Vagina (tissue), 2 donors: Measurements from ENCODE around the gene PTPN9. TPM values are rescaled to one million over a fixed set of nuclear protein-coding genes. Genes with fewer than 3 reads are reported as not detected.
"Not testable (repeated sequence)": the region's sequence is repeated elsewhere in the genome, so short reads cannot be mapped to it uniquely, and the experiment has no call there.

Experiments
- DNase-seq, 2 donors: peaks; one replicate each; pipeline ENCODE4 v3.0.0-alpha.2; 2017; ENCODE audit errors: extremely low spot score in 2 of 2
- H3K27ac ChIP-seq: fragments of 200-600 bp; sonication (generic); one replicate; pipeline ENCODE4 v1.5.1; 2019
- H3K27me3 ChIP-seq: fragments of 200-600 bp; sonication (generic); one replicate; pipeline ENCODE4 v1.5.1; 2019
- H3K36me3 ChIP-seq, 2 donors: fragments of 200-600 bp; sonication (generic); one replicate each; pipeline ENCODE4 v1.5.1; 2017 to 2019
- H3K4me1 ChIP-seq: fragments of 200-600 bp; sonication (generic); one replicate; pipeline ENCODE4 v1.5.1; 2019
- H3K4me3 ChIP-seq, 2 donors: fragments of 200-600 bp; sonication (generic); 1 replicate in 1 of 2; 2 replicates in 1 of 2; pipeline ENCODE4 v1.5.1; 2016 to 2019
- H3K9me3 ChIP-seq: fragments of 200-600 bp; sonication (generic); one replicate; pipeline ENCODE4 v1.5.1; 2019
- POLR2A ChIP-seq, 2 donors: fragments of 450-650 bp; IDR thresholded peaks; one replicate each; pipeline ENCODE4 v1.6.1; 2017; ENCODE audit warnings: antibody characterized with exemption in 2 of 2, mild to moderate bottlenecking in 2 of 2, moderate library complexity in 2 of 2
- POLR2AphosphoS5 ChIP-seq, 2 donors: sonication (generic); formaldehyde crosslinking; IDR thresholded peaks; one replicate each; pipeline ENCODE4 v1.9.0; 2017; ENCODE audit warnings: antibody characterized with exemption in 2 of 2, mild to moderate bottlenecking in 2 of 2, low read depth in 1 of 2; ENCODE audit not compliant: insufficient read depth in 1 of 2
- intact Hi-C: fragments of 100-400 bp; cut with DNase I; formaldehyde crosslinking; loops from one replicate; pipeline ENCODE4 v1.15.1; 2023
- total RNA-seq: library from RNA; depleted of rRNA; stranded (reverse); fragments of >200 nt; gene quantifications from one replicate; pipeline ENCODE4 v1.2.3, GENCODE V29; 2016
- TF ChIP-seq, protein P1 (sequence below), 3 experiments: fragments of 450-650 bp in 2 of 3; fragments of 200-600 bp in 1 of 3; sonication (generic) in 1 of 3; IDR thresholded peaks; one replicate each; pipeline ENCODE4 v1.5.1; 2017 to 2019; ENCODE audit warnings: antibody characterized with exemption in 3 of 3, mild to moderate bottlenecking in 2 of 3, moderate library complexity in 2 of 3

PTPN9 gene
- total RNA-seq, 1 donor from 2014 or later = 18.2 TPM

DNA sequence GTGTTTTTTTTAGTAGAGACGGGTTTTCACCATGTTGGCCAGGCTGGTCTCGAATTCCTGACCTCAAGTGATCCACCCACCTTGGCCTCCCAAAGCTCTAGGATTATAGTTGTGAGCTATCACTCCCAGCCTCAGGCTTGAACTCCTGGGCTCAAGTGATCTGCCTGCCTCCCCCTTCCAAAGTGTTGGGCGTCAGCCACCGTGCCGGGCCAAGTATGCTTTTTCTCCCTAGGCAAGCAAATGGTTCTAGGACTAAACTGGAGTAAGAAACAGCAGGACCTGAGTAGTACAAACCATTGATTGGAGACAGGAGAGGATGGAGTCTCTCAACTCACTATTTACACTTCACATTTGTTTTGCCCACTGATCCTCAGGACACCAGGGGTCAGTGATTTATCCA lies 4.6 kb upstream of the PTPN9 start:
- H3K27ac ChIP-seq = no peak overlapping the region
- H3K36me3 ChIP-seq = no peaks in the 10 kb centered on the region
- H3K4me1 ChIP-seq = no peaks in the 10 kb centered on the region
- intact Hi-C loops = no loop called here
- TF ChIP-seq, protein P1, sequence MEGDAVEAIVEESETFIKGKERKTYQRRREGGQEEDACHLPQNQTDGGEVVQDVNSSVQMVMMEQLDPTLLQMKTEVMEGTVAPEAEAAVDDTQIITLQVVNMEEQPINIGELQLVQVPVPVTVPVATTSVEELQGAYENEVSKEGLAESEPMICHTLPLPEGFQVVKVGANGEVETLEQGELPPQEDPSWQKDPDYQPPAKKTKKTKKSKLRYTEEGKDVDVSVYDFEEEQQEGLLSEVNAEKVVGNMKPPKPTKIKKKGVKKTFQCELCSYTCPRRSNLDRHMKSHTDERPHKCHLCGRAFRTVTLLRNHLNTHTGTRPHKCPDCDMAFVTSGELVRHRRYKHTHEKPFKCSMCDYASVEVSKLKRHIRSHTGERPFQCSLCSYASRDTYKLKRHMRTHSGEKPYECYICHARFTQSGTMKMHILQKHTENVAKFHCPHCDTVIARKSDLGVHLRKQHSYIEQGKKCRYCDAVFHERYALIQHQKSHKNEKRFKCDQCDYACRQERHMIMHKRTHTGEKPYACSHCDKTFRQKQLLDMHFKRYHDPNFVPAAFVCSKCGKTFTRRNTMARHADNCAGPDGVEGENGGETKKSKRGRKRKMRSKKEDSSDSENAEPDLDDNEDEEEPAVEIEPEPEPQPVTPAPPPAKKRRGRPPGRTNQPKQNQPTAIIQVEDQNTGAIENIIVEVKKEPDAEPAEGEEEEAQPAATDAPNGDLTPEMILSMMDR (IDR thresholded peaks at IDR 0.05) = no peak
- H3K9me3 ChIP-seq = no peaks in the 10 kb centered on the region
- H3K27me3 ChIP-seq = no peaks in the 10 kb centered on the region
- DNase-seq = no peak
- no peak overlapping the region for H3K4me3 ChIP-seq

DNA sequence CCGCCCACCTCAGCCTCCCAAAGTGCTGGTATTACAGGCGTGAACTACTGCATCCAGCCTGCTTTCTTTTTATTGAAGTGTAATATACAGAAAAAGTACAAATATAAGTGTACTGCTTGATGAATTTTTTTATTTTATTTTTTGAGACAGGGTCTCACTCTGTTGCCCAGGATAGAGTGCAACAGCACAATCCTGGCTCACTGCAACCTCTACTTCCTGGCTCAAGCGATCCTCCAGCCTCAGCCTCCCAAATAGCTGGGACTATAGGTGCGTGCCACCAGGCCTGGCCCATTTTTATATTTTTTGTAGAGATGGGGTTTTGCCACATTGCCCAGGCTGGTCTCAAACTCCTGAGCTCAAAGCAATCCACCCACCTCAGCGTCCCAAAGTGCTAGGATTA lies 3.8 kb upstream of the PTPN9 start:
- H3K4me3 ChIP-seq, DNase-seq, H3K27ac ChIP-seq, H3K27me3 ChIP-seq, H3K4me1 ChIP-seq, H3K9me3 ChIP-seq, intact Hi-C loops, H3K36me3 ChIP-seq: not testable (repeated sequence)

DNA sequence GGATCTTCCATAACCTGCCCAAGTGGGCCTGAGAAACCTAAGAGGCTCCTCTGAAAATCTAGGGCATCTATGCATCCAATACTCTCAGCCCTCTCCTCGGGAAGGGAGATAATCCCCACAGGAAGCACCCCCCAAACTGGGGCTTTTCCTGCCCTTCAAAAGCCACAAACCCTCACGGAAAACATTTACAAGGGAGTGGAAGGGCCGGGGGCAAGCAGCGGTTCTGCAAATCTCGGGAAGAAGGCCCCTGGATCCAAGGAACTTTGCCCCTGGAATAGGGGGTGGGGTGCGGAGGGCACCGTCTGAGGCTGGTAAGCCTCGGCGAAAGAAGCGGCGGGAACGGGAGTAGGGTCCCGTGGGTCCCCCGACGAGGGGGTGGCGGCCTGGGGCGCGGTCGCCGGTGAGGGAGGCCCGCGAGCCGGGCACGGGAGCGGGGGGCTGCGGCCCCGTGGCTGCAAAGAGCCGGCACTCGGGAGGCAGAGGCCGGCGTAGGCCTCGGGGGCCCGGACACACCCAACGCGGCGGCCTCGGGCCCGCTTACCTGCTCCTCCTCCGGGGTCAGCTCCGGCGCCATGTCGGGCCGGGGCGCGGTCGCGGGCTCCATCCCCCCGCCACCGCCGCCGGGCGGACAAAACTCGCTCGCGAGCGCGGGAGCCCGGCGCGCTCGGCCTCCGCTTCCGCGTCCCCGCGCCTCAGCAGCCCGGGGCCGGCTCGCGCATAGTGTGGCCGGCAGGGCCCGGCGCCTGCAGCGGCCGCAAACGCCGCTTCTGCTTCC lies 755 bp downstream of the PTPN9 start:
- no peaks in the 10 kb centered on the region for H3K9me3 ChIP-seq
- no peaks in the 10 kb centered on the region for H3K27me3 ChIP-seq
- DNase-seq = no peak
- peak overlapping the region; percentile 94 for H3K27ac ChIP-seq
- H3K36me3 ChIP-seq = no peaks in the 10 kb centered on the region
- peak overlapping the region; percentile 92 to 96 for H3K4me3 ChIP-seq
- no peak for TF ChIP-seq POLR2AphosphoS5 (IDR thresholded peaks at IDR 0.05; ENCODE audit: insufficient read depth in 1 of 2, low read depth in 1 of 2)
- no peak for TF ChIP-seq POLR2A (IDR thresholded peaks at IDR 0.05)
- TF ChIP-seq, protein P1 (IDR thresholded peaks at IDR 0.05) = no peak
- intact Hi-C loops = loop anchor here (5.0 to 10.0 kb wide), 3 partner anchors 39 to 124 kb away; partner anchors contain the start of gene SIN3A
- H3K4me1 ChIP-seq = peaks cover 26% of the 10 kb centered on the region

GRCh38 chr15:75577401-75578172 lies 1.5 kb downstream of the PTPN9 start:
- DNase-seq = no peak
- Histone ChIP-seq H3K4me1 (peaks cover 31% of the 10 kb centered on the region), H3K27me3 (no peaks in the 10 kb centered on the region), H3K36me3 (no peaks in the 10 kb centered on the region), H3K27ac (peak overlapping the region; percentile 94), H3K4me3 (peak overlapping the region; percentile 92 to 96), H3K9me3 (no peaks in the 10 kb centered on the region)
- intact Hi-C loops = loop anchor here (5.0 to 10.0 kb wide), 3 partner anchors 40 to 123 kb away; partner anchors contain the start of gene SIN3A
- TF ChIP-seq POLR2A (IDR thresholded peaks at IDR 0.05) (no peak), POLR2AphosphoS5 (IDR thresholded peaks at IDR 0.05; ENCODE audit: insufficient read depth in 1 of 2, low read depth in 1 of 2) (no peak)
- TF ChIP-seq, protein P1 (IDR thresholded peaks at IDR 0.05) = no peak

GRCh38 chr15:75573648-75574384 lies 5.3 kb downstream of the PTPN9 start:
- Histone ChIP-seq H3K4me3 (no peak overlapping the region), H3K36me3 (no peaks in the 10 kb centered on the region), H3K27me3 (no peaks in the 10 kb centered on the region), H3K9me3 (no peaks in the 10 kb centered on the region), H3K27ac (no peak overlapping the region), H3K4me1 (peaks cover 38% of the 10 kb centered on the region)
- DNase-seq = no peak
- no peak for TF ChIP-seq POLR2A (IDR thresholded peaks at IDR 0.05)
- no peak for TF ChIP-seq POLR2AphosphoS5 (IDR thresholded peaks at IDR 0.05; ENCODE audit: insufficient read depth in 1 of 2, low read depth in 1 of 2)
- TF ChIP-seq, protein P1 (IDR thresholded peaks at IDR 0.05) = no peak
- intact Hi-C loops = loop anchor here (10.0 kb wide), 1 partner anchor 119 kb away; the partner anchor contains the start of gene SIN3A
